ENCODE results near the gene DONSON.
A peak's percentile ranks its signal among the peaks of the same experiment; 100 is the strongest.
"Not testable (repeated sequence)": the region's sequence is repeated elsewhere in the genome, so short reads cannot be mapped to it uniquely, and the experiment has no call there.

Gene DONSON

GRCh38 chr21:33588485-33589335, at the start of gene DONSON:
Gene DONSON (minus strand): TSS chr21:33588684. CDS start chr21:33588641, 43 bp downstream.
- DNase-seq, result peak; percentile 76

GRCh38 chr21:33634254-33634653, 45.8 kb upstream of the DONSON start:
- no peak for DNase-seq

GRCh38 chr21:33626151-33626550, 37.7 kb upstream of the DONSON start:
- not testable (repeated sequence) for DNase-seq

GRCh38 chr21:33622253-33622652, 33.8 kb upstream of the DONSON start:
- DNase-seq, result no peak

GRCh38 chr21:33619726-33620125, 31.2 kb upstream of the DONSON start:
- DNase-seq, result no peak

- DNase-seq, result no peak
Measured at GRCh38 chr21:33618407-33618806, 29.9 kb upstream of the DONSON start.

GRCh38 chr21:33617565-33617964, 29.1 kb upstream of the DONSON start:
- DNase-seq, result not testable (repeated sequence)

- DNase-seq, result no peak
Measured at GRCh38 chr21:33611006-33611744, 22.7 kb upstream of the DONSON start.

- peak; percentile 19 for DNase-seq
Measured at GRCh38 chr21:33608559-33608958, 20.1 kb upstream of the DONSON start.

GRCh38 chr21:33598051-33598450, 9.6 kb upstream of the DONSON start:
- no peak for DNase-seq

GRCh38 chr21:33587792-33588484, 546 bp downstream of the DONSON start:
- peak; percentile 22 for DNase-seq

GRCh38 chr21:33586927-33587326, 1.6 kb downstream of the DONSON start:
- DNase-seq, result no peak

- no peak for DNase-seq
Measured at GRCh38 chr21:33584455-33584854, 4.0 kb downstream of the DONSON start.

GRCh38 chr21:33578959-33579542, 9.4 kb downstream of the DONSON start:
- DNase-seq, result peak; percentile 6

GRCh38 chr21:33578214-33578613, 10.3 kb downstream of the DONSON start:
- peak; percentile 54 for DNase-seq

- not testable (repeated sequence) for DNase-seq
Measured at GRCh38 chr21:33576741-33577141, 11.7 kb downstream of the DONSON start.

- DNase-seq, result no peak
Measured at GRCh38 chr21:33572350-33572749, 16.1 kb downstream of the DONSON start.

- DNase-seq, result no peak
Measured at GRCh38 chr21:33569991-33570390, 18.5 kb downstream of the DONSON start.

- DNase-seq, result no peak
Measured at GRCh38 chr21:33568448-33568847, 20.0 kb downstream of the DONSON start.

- DNase-seq, result no peak
Measured at GRCh38 chr21:33567914-33568313, 20.6 kb downstream of the DONSON start.

GRCh38 chr21:33566514-33566913, 22.0 kb downstream of the DONSON start:
- no peak for DNase-seq

GRCh38 chr21:33562389-33562788, 26.1 kb downstream of the DONSON start:
- no peak for DNase-seq

- DNase-seq, result no peak
Measured at GRCh38 chr21:33561373-33561772, 27.1 kb downstream of the DONSON start.
